Stimulated activated CD8-positive, alpha-beta memory T cell treated with anti-CD3 and anti-CD28 coated beads, Interleukin-12 subunit alpha, Interleukin-12 subunit beta, amount 100 ng/mL, for 24 hours (primary cell): ENCODE measurements around the gene KATNAL2.
"Not testable (repeated sequence)": the region's sequence is repeated elsewhere in the genome, so short reads cannot be mapped to it uniquely, and the experiment has no call there.

Source experiments
- DNase-seq: peaks from one replicate; pipeline ENCODE4 v3.0.0-alpha.2; 2020; ENCODE audit errors: extremely low read depth

Gene KATNAL2

DNA sequence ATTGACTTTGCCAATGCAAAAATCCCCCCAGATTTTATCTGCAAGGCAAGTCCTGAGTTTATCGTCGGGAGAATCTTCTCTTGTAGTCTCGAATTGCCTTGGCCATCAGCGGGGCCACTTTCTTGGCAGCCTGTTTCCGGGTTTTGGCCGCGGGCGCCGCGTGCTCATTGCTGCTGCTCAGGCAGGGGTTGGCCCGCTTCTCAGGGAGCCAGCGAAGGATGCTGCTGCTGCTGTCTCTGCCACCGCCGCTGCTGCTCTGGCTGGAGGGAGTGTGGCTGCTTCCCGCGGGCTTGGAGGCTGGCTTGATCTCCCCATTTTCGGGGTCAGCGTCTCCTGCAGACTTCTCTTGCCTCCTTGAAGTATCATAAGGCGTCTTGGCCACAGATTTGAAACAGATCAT is 115.5 kb downstream of the KATNAL2 start:
- DNase-seq = no peak

DNA sequence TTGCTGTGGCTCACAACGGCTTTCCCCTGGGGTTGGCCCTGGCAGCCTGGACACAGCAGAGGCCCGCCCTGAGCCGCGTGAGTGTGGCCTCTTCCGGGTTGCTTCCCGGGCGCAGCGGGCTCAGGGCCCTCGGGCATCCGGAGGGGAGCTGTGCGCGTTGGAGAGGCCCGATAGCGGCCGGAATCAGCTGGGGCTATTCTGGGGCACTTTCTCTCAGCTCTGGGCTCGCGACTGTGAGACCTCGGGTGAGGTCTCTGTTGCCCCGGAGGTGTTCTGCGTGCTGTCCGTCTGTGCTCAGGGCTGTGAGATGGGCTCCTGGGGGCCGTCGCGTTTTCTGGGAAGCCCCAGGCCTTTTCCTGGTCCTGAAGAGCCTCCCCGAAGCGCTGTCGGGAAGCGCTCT is 117.2 kb downstream of the KATNAL2 start:
- DNase-seq = not testable (repeated sequence)

DNA sequence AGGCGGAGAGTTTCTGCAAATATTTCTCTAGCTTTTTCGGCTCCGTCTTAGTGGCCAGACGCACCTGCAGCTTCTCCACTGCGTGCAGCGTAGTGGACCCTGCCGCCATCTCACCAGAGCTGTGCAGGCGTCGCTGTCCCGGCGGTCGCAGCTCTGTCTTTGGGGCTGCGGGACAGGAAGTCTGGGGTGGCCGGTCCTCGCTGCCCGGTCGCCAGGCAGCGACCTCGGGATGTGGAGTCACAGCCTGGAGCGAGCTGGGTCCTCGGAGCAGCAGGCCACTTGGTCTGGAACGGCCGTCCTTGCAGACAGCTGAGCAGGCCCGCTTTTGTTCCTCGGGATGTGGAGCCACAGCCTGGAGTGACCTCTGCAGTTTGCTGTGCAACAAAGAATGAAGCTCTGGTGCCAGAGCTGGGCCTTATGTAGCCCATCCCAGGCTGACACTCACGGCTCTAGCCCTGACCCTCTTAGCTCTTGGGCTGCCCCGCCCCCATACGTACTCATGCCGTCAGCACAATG is 117.8 kb downstream of the KATNAL2 start, which contains the start of gene ELOA2:
TSS of gene ELOA2 (minus strand) at position 466 of the 516 bp plus-strand sequence. CDS start at position 109, 357 bp downstream.
- no peak for DNase-seq

DNA sequence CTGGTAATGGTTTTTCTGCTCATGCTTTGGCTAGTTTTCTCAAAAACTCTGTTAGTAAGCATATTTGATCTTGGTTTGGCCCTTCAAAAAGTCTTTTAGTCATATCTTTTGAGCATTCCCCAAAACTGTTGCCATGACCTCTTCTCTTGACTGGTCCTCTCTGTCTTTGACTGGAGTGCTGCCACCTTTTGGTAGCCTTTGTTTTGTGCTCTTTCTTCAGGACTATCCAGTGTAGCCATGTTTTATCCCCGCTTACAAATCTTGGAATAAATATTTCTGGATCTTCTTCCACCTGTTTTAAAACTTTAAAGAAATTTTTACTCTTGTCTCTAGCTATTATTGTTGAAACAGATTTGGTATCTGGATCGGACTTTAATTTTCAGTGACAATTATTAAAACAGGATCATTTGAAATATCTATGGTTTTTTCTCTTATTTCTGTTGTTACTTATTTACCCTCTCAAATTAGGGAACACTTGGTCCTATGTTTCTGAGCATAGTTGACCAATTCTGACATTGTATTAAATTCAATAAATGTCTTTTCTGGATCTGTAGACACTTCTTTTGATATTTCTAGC is 119.0 kb downstream of the KATNAL2 start:
- DNase-seq = no peak

DNA sequence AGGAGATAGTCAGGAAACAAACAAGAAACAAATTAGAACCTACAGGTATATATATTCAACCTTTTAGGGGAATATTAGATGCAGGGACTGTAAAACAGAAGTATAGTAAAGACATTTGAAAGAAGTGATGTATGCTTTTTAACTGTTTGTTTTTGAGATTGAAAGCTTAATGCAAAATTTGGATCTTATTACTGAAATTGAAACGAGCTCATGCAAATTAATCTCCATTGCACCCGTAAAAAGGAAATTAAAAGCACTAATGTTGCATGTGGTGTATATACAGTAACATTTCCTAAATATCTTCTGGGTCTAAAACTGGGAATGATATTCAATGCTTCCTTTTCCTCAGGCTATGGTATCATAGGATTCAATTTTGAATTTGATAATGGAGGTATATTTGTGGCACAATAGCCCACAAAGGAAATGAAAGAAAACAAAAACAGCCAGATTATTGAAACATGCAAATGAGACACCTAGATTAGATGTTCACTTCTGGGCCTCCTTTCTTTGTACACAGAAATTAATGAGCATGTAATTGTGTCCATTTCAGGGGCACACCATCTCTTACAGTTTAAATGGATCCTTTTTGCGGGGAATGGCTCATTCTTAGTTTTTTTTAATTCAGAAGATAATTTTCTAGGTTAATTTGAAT is 119.7 kb downstream of the KATNAL2 start:
- no peak for DNase-seq

DNA sequence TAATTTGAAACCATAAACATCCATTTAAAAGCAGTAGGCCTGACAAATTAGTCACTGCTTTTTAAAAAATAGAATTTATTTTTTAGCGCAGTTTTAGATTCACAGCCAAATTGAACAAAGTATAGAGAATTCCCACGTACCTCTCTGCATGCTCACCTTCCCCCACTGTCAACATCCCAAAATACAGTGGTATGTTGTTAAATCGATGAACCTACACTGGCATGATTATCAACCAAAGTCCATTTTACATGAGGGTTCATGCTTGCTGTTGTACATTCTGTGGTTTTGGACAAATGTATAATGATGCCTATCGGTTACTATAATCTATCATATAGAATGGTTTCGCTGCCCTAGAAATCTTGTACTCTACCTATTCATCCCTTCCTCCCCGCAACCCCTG is 123.6 kb downstream of the KATNAL2 start:
- DNase-seq = no peak

DNA sequence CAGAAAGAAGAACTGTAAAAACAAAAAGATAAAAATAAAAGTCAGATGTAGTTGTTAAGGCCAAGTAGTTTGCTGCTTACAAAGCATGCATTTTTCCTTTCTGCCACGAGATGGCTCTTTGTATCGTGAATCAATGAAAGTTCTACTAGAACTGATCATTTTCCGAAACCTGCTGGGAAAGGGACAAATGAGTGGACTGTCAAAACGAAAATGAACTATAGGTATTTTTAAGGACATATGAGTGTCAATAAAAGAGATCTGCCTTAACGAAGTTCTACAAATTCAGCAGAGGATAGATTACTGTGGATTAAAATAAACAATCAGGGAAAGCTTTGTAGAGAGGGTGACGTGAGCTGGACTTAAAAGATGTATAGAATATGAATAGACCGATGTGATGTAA is 133.1 kb downstream of the KATNAL2 start:
- DNase-seq = no peak

DNA sequence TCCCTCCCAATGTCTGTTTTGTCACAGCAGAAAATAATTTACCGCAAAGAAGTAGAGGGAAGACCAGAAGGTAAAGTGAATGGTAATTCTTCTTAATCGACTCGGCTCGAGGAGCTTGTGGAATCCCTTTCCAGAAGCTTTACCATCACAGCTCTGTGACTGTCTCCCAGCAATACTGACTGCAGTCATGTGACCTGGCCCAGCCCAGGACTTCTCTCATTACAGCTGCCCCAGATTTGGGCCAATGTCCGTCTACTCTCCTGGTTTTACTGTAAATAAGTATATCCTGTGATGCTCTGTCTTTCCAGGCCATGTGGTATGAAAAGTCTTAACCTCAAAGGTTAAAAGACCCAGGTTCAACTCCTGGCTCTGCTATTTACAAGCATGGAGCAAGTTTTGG is 137.0 kb downstream of the KATNAL2 start:
- DNase-seq = no peak

DNA sequence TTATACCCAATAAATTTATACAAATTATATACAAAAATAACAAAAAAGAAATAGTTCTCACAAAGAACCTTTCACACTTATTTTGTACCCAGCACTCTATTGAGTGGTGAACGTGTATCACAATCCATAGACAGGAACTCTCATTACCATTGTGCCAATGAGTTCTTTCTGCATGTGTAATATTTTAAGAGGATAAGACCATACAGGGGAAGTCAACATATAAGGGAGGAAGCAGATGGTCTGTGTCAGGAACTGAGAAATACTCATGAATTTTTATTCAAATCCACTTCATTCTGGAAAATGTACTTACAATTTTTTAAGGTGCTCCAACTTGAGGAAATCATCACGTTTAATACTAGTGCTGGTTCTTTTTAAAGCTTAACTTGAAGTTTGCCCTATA is 145.1 kb downstream of the KATNAL2 start:
- no peak for DNase-seq

DNA sequence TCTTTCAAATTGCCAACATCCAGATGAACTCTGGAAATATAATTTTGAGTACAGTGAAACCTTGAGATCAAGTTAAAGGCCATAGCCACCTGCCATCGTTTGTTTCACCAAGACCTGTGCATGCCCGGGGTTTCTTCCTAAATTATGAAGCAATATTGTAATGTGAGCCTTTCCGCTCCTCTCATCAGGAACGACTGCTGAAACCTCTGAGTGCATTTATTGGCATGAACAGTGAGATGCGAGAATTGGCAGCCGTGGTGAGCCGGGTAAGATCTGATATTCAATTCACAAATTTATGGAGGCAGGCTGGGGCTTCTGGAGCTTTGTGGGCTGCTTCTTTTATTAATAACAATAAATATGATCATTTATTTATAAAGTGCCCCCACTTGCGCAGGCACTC is 145.7 kb downstream of the KATNAL2 start:
- DNase-seq = no peak

DNA sequence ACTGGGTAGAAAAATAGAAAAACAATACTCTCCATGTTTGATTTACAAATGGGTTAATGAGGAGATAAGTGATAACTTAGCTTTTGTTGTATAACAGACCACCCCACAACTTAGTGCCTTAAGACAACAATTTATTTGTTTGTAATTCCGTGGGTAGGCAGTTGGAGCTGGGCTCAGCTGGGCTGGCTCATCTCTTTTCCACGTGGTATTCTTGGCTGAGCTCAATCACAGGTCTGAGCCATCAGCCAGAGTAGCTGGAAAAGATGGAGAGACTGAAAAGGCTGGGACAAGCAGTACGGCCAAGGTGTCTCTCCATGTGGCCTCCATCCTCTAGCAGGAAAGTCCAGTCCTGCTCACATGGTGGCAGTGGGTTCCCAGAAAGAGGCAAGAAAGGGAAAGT is 150.2 kb downstream of the KATNAL2 start:
- no peak for DNase-seq

DNA sequence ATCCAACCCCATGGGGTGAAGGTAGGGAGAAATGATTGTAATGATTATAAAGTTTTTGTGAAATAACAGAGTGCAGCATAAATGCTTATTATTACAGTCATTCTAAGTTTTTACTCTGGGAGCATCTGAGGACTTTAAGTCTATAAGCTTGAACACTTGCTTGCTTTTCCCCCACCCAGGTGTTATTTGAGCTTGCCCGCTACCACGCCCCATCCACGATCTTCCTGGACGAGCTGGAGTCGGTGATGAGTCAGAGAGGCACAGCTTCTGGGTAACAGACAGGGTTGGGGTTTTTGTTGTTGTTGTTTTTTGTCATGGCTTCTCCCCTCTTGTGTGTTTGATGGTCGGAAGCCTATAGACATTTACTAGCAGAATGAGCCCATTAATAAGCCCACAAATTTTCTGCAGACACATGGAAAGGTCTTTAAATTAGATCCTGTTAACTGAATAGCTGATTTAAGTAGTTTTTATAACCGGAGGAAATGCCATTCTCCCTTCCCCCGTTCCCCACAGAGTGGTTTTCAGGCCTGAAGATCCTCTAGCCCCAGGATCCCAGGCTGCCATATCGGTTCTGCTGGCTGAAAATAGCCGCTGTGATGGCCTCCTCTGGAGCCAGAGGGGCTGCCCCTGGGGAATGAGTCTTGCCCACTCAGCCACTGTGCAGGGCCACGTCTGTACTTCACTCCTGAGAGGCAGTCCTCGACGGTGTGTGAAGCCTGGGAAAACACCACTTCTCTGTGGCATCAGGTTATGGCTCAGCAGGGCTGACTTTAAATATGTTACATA is 157.9 kb downstream of the KATNAL2 start:
- no peak for DNase-seq

DNA sequence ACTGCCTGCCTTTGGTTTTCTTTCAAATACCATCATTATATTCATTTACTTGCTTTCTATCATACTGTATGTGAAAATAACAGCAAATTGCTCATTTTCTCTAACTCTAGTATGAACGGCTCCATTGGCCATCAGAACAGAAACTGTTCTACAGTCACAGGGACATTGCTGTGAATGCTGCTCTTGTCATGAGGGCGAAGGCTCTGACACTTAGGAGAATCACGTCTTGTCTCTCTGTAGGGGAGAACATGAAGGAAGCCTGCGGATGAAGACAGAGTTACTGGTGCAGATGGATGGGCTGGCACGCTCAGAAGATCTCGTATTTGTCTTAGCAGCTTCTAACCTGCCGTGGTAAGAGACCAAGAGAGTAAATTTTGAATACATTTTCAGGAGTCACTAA is 159.7 kb downstream of the KATNAL2 start:
- DNase-seq = no peak

DNA sequence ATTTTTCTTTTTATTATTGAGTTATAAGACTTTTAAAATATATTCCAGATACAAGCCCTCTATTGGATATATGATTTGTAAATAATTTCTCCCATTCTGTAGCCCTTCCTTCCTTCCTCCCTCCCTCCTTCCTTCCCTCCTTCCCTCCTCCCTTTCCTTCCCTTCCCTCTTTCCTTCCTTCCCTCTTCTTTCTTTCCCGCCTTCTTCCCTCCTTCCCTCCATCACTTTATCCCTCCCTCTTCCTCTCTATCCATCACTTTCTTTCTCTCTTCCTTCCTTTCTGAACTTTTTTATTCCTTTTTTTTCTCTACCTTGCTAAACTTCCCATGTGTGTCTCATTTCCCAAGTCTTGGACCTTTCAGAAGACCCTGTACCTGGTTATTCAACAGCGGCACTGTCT is 163.5 kb downstream of the KATNAL2 start:
- no peak for DNase-seq

DNA sequence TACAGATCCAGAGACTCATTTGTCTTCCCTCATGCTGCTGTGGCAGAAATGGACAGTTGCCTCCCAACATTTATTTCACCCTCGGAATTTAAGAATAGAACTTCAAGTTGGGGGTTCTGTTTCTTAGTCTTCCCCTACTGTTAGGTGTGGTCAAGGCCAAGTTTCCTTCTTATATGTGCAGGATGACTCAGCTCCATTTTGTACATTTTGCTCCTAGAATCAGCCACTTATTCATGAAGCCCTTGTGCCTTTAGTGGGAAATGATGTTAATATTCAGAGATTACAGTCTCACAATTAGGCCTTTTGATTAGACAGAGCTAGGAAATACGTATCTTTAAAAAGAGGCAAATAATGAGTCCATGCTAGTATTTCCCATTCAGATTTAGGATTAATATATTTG is 164.2 kb downstream of the KATNAL2 start:
- no peak for DNase-seq

DNA sequence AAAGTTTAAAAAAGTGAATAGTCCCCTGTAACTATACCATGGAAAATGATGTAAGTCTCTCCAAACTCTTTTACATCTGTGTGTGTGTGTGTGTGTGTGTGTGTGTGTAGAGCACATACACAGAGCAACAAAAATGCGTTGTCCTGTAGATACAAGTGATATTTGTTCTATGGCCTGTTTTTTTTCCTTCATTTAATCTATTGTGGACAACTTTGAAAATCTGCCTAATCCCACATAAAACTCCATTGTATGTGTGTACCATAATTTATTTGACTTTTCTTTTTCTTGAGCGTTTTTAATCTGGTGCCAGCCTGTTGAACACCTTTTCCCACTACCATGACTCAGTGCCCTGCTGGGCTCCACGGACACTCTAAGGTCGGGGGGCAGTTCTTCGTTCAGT is 170.3 kb downstream of the KATNAL2 start:
- DNase-seq = no peak

DNA sequence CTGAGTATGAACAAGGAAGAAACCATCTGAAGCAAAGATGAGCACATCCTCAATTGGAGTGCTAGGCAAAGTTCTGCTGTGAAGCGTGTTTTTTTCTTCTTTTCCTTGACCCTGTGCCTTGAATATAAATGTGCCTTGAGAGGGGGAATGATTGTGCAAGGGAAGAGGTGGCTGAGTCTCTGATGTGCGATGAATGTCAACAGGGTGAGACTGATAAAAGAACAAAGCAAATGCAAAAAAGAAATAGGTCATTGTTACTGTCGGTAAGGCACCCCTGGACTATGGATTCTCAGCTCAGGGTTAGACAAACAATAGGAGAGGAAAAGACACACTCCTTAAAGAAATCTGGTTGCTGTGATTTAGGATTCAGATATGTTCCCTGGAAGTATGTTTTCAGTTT is 178.4 kb downstream of the KATNAL2 start:
- DNase-seq = no peak

DNA sequence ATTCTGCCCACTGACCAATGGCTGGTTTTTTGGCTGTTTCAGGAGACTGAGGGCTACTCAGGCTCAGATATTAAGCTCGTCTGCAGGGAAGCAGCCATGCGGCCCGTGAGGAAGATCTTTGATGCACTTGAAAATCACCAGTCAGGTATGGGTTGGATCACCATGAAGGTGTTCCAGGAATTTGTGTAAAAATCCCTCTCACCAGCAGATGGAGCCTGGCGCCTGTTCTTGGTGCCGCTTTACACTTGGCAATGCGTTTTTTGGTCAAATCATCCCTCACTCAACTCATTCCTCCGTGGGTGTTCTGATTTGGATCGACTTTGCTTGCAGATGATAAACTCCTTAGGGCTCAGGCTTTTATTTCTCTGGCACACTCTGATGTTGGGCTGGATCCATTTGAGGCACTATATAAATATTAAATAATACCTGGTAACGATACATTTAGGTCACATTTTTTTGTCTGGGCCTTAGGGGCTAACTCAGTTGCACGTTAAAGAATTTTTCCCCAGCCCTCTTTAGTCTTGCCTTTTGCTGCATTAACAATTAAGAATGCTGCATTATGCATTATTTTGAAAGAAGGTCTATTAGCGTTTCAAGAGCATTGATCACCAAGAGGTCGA is 182.9 kb downstream of the KATNAL2 start:
- DNase-seq = peak; percentile 8

DNA sequence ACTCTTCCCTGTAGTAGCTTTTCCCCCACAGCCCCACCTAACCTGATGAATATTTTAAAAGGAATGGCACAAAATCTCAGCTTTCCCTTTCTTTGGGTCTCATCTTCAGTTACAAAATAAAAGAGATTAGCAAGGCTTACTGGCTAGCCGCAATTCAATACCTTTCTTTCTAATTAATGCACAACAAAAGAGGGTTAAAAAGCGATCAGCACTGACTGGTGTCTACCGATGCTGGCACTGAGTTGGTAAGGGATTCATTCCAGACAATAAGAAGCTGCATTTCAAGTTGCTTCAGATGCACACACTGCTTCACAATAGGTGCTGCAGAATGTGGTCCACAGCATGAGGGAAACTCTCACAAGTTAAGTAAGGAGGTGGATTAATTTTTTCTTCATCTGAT is 191.0 kb downstream of the KATNAL2 start:
- no peak for DNase-seq

DNA sequence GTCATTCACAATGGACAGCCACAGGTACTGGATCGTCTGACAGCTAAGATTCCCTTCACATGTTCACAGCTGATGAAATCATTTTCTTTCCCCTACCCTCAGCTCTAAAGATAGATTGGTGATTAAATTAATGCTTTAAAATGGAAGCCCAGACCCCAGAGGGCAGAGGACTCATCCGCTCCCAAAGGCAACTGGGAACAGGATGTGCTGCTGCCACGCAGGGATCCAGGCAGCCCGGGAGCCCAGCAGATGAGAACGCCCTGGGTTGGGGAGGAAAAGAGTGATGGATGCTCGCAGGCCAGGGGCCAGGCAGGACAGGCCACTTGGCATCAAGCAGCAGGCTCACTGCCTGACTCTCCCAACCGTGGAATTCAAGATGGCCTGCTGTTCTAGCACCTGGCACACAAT is 191.6 kb downstream of the KATNAL2 start:
- DNase-seq = no peak

DNA sequence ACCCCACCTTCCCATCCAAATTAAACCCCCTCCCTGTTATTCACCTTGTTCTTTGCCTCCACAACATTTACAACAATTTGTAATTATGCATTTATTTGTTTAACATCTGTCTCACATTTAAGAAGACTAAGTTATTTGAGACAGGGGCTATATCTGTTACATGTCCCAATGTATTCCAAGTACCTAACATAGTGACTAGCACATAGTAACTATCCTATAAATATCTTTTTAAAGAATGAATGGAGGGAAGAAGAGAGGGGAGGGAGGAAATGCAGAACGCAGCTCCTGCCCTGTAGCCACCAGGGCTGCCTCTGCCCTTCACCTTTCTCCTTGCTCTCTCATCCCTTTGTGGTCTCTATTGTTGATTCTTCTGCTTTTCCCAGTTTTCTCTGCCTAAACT is 192.3 kb downstream of the KATNAL2 start:
- no peak for DNase-seq

DNA sequence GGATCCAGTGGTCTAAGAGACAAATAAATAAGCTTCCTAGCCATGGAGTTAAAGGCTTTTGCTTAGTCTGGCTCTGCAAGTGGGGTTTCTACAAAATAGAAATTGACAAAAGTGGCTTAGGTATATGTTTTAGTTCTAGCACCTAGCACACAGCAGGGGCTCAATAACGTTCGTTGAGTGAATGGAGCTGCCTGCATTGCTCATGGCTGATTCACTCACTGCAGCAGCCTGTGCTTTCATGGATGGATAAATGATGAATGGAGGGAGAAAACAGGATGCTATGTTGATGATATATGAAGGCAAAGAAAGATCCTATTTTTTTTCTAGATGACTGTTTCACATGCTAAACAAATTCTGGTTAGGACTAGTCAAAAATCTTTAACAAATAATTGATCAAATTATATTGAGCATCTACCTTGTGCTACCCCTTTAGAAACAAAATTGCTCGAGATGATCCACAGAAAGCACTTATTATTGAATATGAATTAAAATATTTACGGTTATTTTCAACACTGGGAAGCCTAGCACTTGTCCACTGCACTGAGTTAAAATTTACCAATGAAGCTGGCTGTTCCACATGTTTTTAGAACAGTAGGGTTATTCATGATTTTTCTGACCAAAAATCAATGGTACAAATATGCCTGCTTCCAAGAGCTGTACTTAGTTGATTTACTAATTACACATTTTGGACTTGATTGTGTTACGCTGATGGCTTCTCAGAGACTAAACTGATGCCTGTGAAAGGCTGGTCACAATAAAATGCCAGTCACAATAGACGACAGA is 193.3 kb downstream of the KATNAL2 start:
- DNase-seq = no peak
